SK-N-SH (cell line): Measurements from ENCODE around the gene RBM17. TPM values are rescaled to one million over a fixed set of nuclear protein-coding genes. Genes with fewer than 3 reads are reported as not detected.

Source experiments
- CTCF ChIA-PET: fragments of 300-600, 350-600 bp; formaldehyde crosslinking; extraction: SDS; loops from one replicate; lab custom pipeline; 2021; lab: Yijun Ruan, JAX
- POLR2A ChIA-PET: fragments of 350-600 bp; sonication (Branson Sonifier 250); formaldehyde crosslinking; extraction: SDS; loops from one replicate; lab custom pipeline; 2020; ENCODE audit warnings: antibody characterized with exemption, inconsistent platforms; lab: Yijun Ruan, JAX
- DNase-seq: peaks from one replicate; pipeline ENCODE4 v3.0.0; 2012
- H2AFZ ChIP-seq: fragments of 200-600 bp; sonication (generic); 2 replicates; pipeline ENCODE4 v1.8.1; 2016; ENCODE audit warnings: antibody characterized with exemption, mild to moderate bottlenecking, low read depth
- H3F3A ChIP-seq: fragments of 200-600 bp; sonication (generic); replicated peaks from 2 replicates; pipeline ENCODE3; 2016; ENCODE audit warnings: antibody characterized with exemption, mild to moderate bottlenecking; ENCODE audit not compliant: insufficient read depth
- H3K27ac ChIP-seq, 2 experiments: fragments of 200-500 bp in 1 of 2; fragments of 200-600 bp in 1 of 2; sonication (Bioruptor generic) in 1 of 2; sonication (generic), shearing (Covaris generic) in 1 of 2; 2 replicates each; pipeline versions ENCODE4 v1.5.1 to v1.6.1; 2014 to 2016; ENCODE audit warnings: low read depth in 2 of 2, inconsistent platforms in 1 of 2, low read length in 1 of 2, mild to moderate bottlenecking in 1 of 2, mixed read lengths in 1 of 2
- H3K27me3 ChIP-seq: fragments of 200-600 bp; sonication (generic), shearing (Covaris generic); 2 replicates; pipeline ENCODE4 v1.6.1; 2016; ENCODE audit warnings: mixed run types; ENCODE audit not compliant: insufficient read depth
- H3K36me3 ChIP-seq, 2 experiments: fragments of 200-500 bp in 1 of 2; fragments of 200-600 bp in 1 of 2; sonication (Bioruptor generic) in 1 of 2; sonication (generic) in 1 of 2; replicated peaks in 1 of 2; 2 replicates each; pipeline versions ENCODE3 to v1.5.1; 2014 to 2016; ENCODE audit warnings: low read length in 1 of 2, mild to moderate bottlenecking in 1 of 2; ENCODE audit not compliant: insufficient read depth in 2 of 2, control insufficient read depth in 1 of 2
- H3K4me1 ChIP-seq, 2 experiments: fragments of 200-500 bp in 1 of 2; fragments of 200-600 bp in 1 of 2; sonication (Bioruptor generic) in 1 of 2; sonication (generic), shearing (Covaris generic) in 1 of 2; 2 replicates each; pipeline versions ENCODE4 v1.5.1 to v1.6.1; 2014 to 2016; ENCODE audit warnings: low read depth in 1 of 2, low read length in 1 of 2, mixed run types in 1 of 2; ENCODE audit not compliant: insufficient read depth in 2 of 2, control insufficient read depth in 1 of 2
- H3K4me2 ChIP-seq: fragments of 200-600 bp; sonication (generic), shearing (Covaris generic); 2 replicates; pipeline ENCODE4 v1.6.1; 2017; ENCODE audit warnings: mixed run types
- H3K4me3 ChIP-seq, 2 experiments: fragments of 200-500 bp in 1 of 2; fragments of 200-600 bp in 1 of 2; sonication (Bioruptor generic) in 1 of 2; sonication (generic), shearing (Covaris generic) in 1 of 2; 2 replicates each; pipeline versions ENCODE4 v1.5.1 to v1.8.1; 2014 to 2016; ENCODE audit warnings: low read depth in 2 of 2, inconsistent platforms in 1 of 2, low read length in 1 of 2, mild to moderate bottlenecking in 1 of 2, mixed read lengths in 1 of 2, moderate library complexity in 1 of 2
- H3K79me2 ChIP-seq: fragments of 200-600 bp; sonication (generic); 2 replicates; pipeline ENCODE4 v1.8.1; 2017; ENCODE audit warnings: mild to moderate bottlenecking; ENCODE audit not compliant: insufficient read depth
- H3K9ac ChIP-seq: fragments of 200-600 bp; sonication (generic); 2 replicates; pipeline ENCODE4 v1.6.1; 2017; ENCODE audit warnings: mixed run types
- H3K9me2 ChIP-seq: fragments of 200-600 bp; sonication (generic); 2 replicates; pipeline ENCODE4 v1.6.1; 2017; ENCODE audit warnings: mixed run types
- H3K9me3 ChIP-seq: fragments of 200-600 bp; sonication (generic); 2 replicates; pipeline ENCODE4 v1.6.1; 2017; ENCODE audit warnings: mixed run types, mild to moderate bottlenecking, moderate library complexity
- H4K20me1 ChIP-seq: fragments of 200-600 bp; sonication (generic); 2 replicates; pipeline ENCODE4 v1.6.1; 2017; ENCODE audit warnings: mild to moderate bottlenecking, mixed run types; ENCODE audit not compliant: insufficient read depth
- CHD2 ChIP-seq: fragments of 150-350 bp; IDR thresholded peaks from 2 replicates; pipeline ENCODE4 v1.6.1; 2018; ENCODE audit warnings: low read length; ENCODE audit not compliant: partially characterized antibody
- EP300 ChIP-seq, 2 experiments: IDR thresholded peaks; 2 replicates each; pipeline versions ENCODE4 v1.4.0 to v1.6.1; 2012; ENCODE audit warnings: borderline replicate concordance in 1 of 2, low read depth in 1 of 2, low read length in 1 of 2
- FOSL2 ChIP-seq: IDR thresholded peaks from 2 replicates; pipeline ENCODE4 v1.4.0; 2012; ENCODE audit warnings: low read depth, mild to moderate bottlenecking, moderate library complexity, borderline replicate concordance
- GABPA ChIP-seq: IDR thresholded peaks from 2 replicates; pipeline ENCODE4 v1.4.0; 2012; ENCODE audit warnings: low read depth, mild to moderate bottlenecking
- JUND ChIP-seq: IDR thresholded peaks from 2 replicates; pipeline ENCODE4 v1.4.0; 2012
- MAX ChIP-seq: IDR thresholded peaks from 2 replicates; pipeline ENCODE4 v1.4.0; 2012; ENCODE audit warnings: low read depth
- MXI1 ChIP-seq: IDR thresholded peaks from 2 replicates; pipeline ENCODE4 v1.6.1; 2012; ENCODE audit warnings: mild to moderate bottlenecking, low read depth, low read length, improper control_type of control experiment
- NFIC ChIP-seq: IDR thresholded peaks from 2 replicates; pipeline ENCODE4 v1.4.0; 2012; ENCODE audit warnings: borderline replicate concordance
- NRF1 ChIP-seq: IDR thresholded peaks from 2 replicates; pipeline ENCODE4 v1.6.1; 2012; ENCODE audit warnings: low read depth, mild to moderate bottlenecking, low read length
- POLR2AphosphoS5 ChIP-seq: IDR thresholded peaks from 2 replicates; pipeline ENCODE4 v1.6.1; 2012; ENCODE audit warnings: low read depth, low read length
- RAD21 ChIP-seq: IDR thresholded peaks from 2 replicates; pipeline ENCODE4 v1.6.1; 2012; ENCODE audit warnings: mild to moderate bottlenecking, low read length
- RCOR1 ChIP-seq: fragments of 150-350 bp; IDR thresholded peaks from 2 replicates; pipeline ENCODE4 v1.6.1; 2017; ENCODE audit warnings: antibody characterized with exemption, low read length
- REST ChIP-seq: IDR thresholded peaks from 2 replicates; pipeline ENCODE4 v1.6.1; 2012; ENCODE audit warnings: mild to moderate bottlenecking, low read depth, low read length, moderate library complexity
- RFX5 ChIP-seq: IDR thresholded peaks from 2 replicates; pipeline ENCODE4 v1.6.1; 2012; ENCODE audit warnings: mild to moderate bottlenecking, improper control_type of control experiment, low read length
- RXRA ChIP-seq: IDR thresholded peaks from 2 replicates; pipeline ENCODE4 v1.4.0; 2012; ENCODE audit warnings: low read depth, mild to moderate bottlenecking, borderline replicate concordance
- SIN3A ChIP-seq: IDR thresholded peaks from 2 replicates; pipeline ENCODE4 v1.6.1; 2012; ENCODE audit warnings: low read depth, mild to moderate bottlenecking, low read length, moderate library complexity, borderline replicate concordance
- TAF1 ChIP-seq: IDR thresholded peaks from 2 replicates; pipeline ENCODE4 v1.6.1; 2012; ENCODE audit warnings: low read depth, mild to moderate bottlenecking, low read length, moderate library complexity, borderline replicate concordance
- TCF12 ChIP-seq: IDR thresholded peaks from 2 replicates; pipeline ENCODE4 v1.4.0; 2012
- YY1 ChIP-seq: IDR thresholded peaks from 2 replicates; pipeline ENCODE4 v1.4.0; 2012; ENCODE audit warnings: low read depth, mild to moderate bottlenecking
- WGBS: methylation state at CpG from one replicate; pipeline ENCODE4 v1.1.6; 2017; ENCODE audit warnings: low lambda C conversion rate; 5-methylcytosine and 5-hydroxymethylcytosine counted together
- polyA plus RNA-seq, 3 experiments: library from polyadenylated mRNA; depleted of rRNA; stranded (reverse); fragments of >200 nt; gene quantifications; 2 replicates each; pipeline ENCODE4 v1.2.3, GENCODE V29; 2012
- TF ChIP-seq, protein P1 (sequence below): IDR thresholded peaks from 2 replicates; pipeline ENCODE4; 2012
- TF ChIP-seq, protein P2 (sequence below): IDR thresholded peaks from 2 replicates; pipeline ENCODE4 v1.4.0; 2012; ENCODE audit warnings: low read depth, borderline replicate concordance

The RBM17 gene
- polyA plus RNA-seq, 1 of the 3 experiments (the other 2 are of a cell fraction), result 32.6 TPM

GRCh38 chr10:6136215-6137201 lies 47.7 kb downstream of the RBM17 start:
- Histone ChIP-seq H4K20me1 (no peaks in the 10 kb centered on the region), H3K9ac (peak overlapping the region; percentile 46; the same call in 1 of the 2 replicates), H3K36me3 (no peaks in the 10 kb centered on the region), H3K4me1 (peaks cover 0 to 3% of the 10 kb centered on the region in 2 experiments; a peak in 1 of 4 replicates), H3K4me3 (peak overlapping the region; percentile 2 to 6; a peak in 2 of 4 replicates), H2AFZ (no peak overlapping the region)
- peak; percentile 29 for DNase-seq
- POLR2A ChIA-PET, result interaction anchor here (0.6 kb wide), 2 partner anchors 30 to 40 kb away, joined by 3 to 4 read pairs; no protein-coding TSS in a partner anchor
- TF ChIP-seq RAD21, result no peak
- no peak for TF ChIP-seq MXI1
- TF ChIP-seq, protein P1, sequence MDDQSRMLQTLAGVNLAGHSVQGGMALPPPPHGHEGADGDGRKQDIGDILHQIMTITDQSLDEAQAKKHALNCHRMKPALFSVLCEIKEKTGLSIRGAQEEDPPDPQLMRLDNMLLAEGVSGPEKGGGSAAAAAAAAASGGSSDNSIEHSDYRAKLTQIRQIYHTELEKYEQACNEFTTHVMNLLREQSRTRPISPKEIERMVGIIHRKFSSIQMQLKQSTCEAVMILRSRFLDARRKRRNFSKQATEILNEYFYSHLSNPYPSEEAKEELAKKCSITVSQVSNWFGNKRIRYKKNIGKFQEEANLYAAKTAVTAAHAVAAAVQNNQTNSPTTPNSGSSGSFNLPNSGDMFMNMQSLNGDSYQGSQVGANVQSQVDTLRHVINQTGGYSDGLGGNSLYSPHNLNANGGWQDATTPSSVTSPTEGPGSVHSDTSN, result peak; percentile 60
- TF ChIP-seq SIN3A, result no peak
- peak; percentile 29; the same call in 1 of the 2 replicates for TF ChIP-seq YY1
- TF ChIP-seq NRF1, result no peak
- peak; percentile 51; the same call in 1 of the 2 replicates for TF ChIP-seq NFIC
- TF ChIP-seq EP300 (IDR thresholded peaks at IDR 0.05; ENCODE audit: borderline replicate concordance in 1 of 2, low read depth in 1 of 2, low read length in 1 of 2), result peak in 1 of 2 experiments; percentile 45; a peak in 1 of 4 replicates
- no peak for TF ChIP-seq RCOR1
- peak; percentile 59; the same call in 1 of the 2 replicates for TF ChIP-seq FOSL2
- TF ChIP-seq, protein P2, sequence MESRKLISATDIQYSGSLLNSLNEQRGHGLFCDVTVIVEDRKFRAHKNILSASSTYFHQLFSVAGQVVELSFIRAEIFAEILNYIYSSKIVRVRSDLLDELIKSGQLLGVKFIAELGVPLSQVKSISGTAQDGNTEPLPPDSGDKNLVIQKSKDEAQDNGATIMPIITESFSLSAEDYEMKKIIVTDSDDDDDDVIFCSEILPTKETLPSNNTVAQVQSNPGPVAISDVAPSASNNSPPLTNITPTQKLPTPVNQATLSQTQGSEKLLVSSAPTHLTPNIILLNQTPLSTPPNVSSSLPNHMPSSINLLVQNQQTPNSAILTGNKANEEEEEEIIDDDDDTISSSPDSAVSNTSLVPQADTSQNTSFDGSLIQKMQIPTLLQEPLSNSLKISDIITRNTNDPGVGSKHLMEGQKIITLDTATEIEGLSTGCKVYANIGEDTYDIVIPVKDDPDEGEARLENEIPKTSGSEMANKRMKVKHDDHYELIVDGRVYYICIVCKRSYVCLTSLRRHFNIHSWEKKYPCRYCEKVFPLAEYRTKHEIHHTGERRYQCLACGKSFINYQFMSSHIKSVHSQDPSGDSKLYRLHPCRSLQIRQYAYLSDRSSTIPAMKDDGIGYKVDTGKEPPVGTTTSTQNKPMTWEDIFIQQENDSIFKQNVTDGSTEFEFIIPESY, result 0 out of 2 replicates have a peak, but pooled peaks have one; percentile 19
- TF ChIP-seq RFX5, result no peak
- peak; percentile 51; the same call in 1 of the 2 replicates for TF ChIP-seq MAX
- TF ChIP-seq GABPA, result no peak
- TF ChIP-seq CHD2, result no peak
- peak; percentile 35; the same call in 1 of the 2 replicates for TF ChIP-seq RXRA
- TF ChIP-seq POLR2AphosphoS5, result no peak
- TF ChIP-seq JUND, result peak; percentile 52
- TF ChIP-seq TAF1, result no peak
- peak; percentile 89 for TF ChIP-seq TCF12
- no peak for TF ChIP-seq REST
- TF ChIP-seq, all 33 proteins: peak for 10
- no peaks in the 10 kb centered on the region for H3K9me2 ChIP-seq
- H3K27ac ChIP-seq, result peak overlapping the region in 1 of 2 experiments; percentile 56; a peak in 2 of 4 replicates
- H3F3A ChIP-seq, result peaks cover 13% of the 10 kb centered on the region
- CTCF ChIA-PET, result interaction anchor here (0.7 to 3.3 kb wide), 11 partner anchors 8 to 265 kb away, joined by 3 to 13 read pairs (median 4); partner anchors contain the start of gene PFKFB3
- no peaks in the 10 kb centered on the region for H3K79me2 ChIP-seq
- WGBS, result 3% methylated on average over 13 of the region's 20 CpGs
- H3K9me3 ChIP-seq, result no peaks in the 10 kb centered on the region
- H3K27me3 ChIP-seq, result no peaks in the 10 kb centered on the region; the same call in 1 of the 2 replicates
- peak overlapping the region; percentile 72 for H3K4me2 ChIP-seq
